Vagina (tissue), 2 donors: Measurements from ENCODE around the gene CEP170B. TPM values are rescaled to one million over a fixed set of nuclear protein-coding genes. Genes with fewer than 3 reads are reported as not detected.

ENCODE experiments used
- DNase-seq, 2 donors: peaks; one replicate each; pipeline ENCODE4 v3.0.0-alpha.2; 2017; ENCODE audit errors: extremely low spot score in 2 of 2
- H3K27ac ChIP-seq: fragments of 200-600 bp; sonication (generic); one replicate; pipeline ENCODE4 v1.5.1; 2019
- H3K27me3 ChIP-seq: fragments of 200-600 bp; sonication (generic); one replicate; pipeline ENCODE4 v1.5.1; 2019
- H3K36me3 ChIP-seq, 2 donors: fragments of 200-600 bp; sonication (generic); one replicate each; pipeline ENCODE4 v1.5.1; 2017 to 2019
- H3K4me1 ChIP-seq: fragments of 200-600 bp; sonication (generic); one replicate; pipeline ENCODE4 v1.5.1; 2019
- H3K4me3 ChIP-seq, 2 donors: fragments of 200-600 bp; sonication (generic); 1 replicate in 1 of 2; 2 replicates in 1 of 2; pipeline ENCODE4 v1.5.1; 2016 to 2019
- H3K9me3 ChIP-seq: fragments of 200-600 bp; sonication (generic); one replicate; pipeline ENCODE4 v1.5.1; 2019
- POLR2A ChIP-seq, 2 donors: fragments of 450-650 bp; IDR thresholded peaks; one replicate each; pipeline ENCODE4 v1.6.1; 2017; ENCODE audit warnings: antibody characterized with exemption in 2 of 2, mild to moderate bottlenecking in 2 of 2, moderate library complexity in 2 of 2
- POLR2AphosphoS5 ChIP-seq, 2 donors: sonication (generic); formaldehyde crosslinking; IDR thresholded peaks; one replicate each; pipeline ENCODE4 v1.9.0; 2017; ENCODE audit warnings: antibody characterized with exemption in 2 of 2, mild to moderate bottlenecking in 2 of 2, low read depth in 1 of 2; ENCODE audit not compliant: insufficient read depth in 1 of 2
- intact Hi-C: fragments of 100-400 bp; cut with DNase I; formaldehyde crosslinking; loops from one replicate; pipeline ENCODE4 v1.15.1; 2023
- total RNA-seq: library from RNA; depleted of rRNA; stranded (reverse); fragments of >200 nt; gene quantifications from one replicate; pipeline ENCODE4 v1.2.3, GENCODE V29; 2016
- TF ChIP-seq, protein P1 (sequence below), 3 experiments: fragments of 450-650 bp in 2 of 3; fragments of 200-600 bp in 1 of 3; sonication (generic) in 1 of 3; IDR thresholded peaks; one replicate each; pipeline ENCODE4 v1.5.1; 2017 to 2019; ENCODE audit warnings: antibody characterized with exemption in 3 of 3, mild to moderate bottlenecking in 2 of 3, moderate library complexity in 2 of 3

Gene CEP170B
- total RNA-seq, 1 donor from 2014 or later, result 17.9 TPM

GRCh38 chr14:104877066-104877805, 12.2 kb downstream of the CEP170B start:
- Histone ChIP-seq H3K27ac (no peak overlapping the region), H3K27me3 (no peaks in the 10 kb centered on the region), H3K36me3 (peaks cover 0 to 14% of the 10 kb centered on the region in 2 donors), H3K4me1 (peaks cover 24% of the 10 kb centered on the region), H3K4me3 (no peak overlapping the region), H3K9me3 (no peaks in the 10 kb centered on the region)
- DNase-seq, result no peak
- intact Hi-C loops, result no loop called here
- no peak for TF ChIP-seq POLR2A (IDR thresholded peaks at IDR 0.05)
- TF ChIP-seq, protein P1, sequence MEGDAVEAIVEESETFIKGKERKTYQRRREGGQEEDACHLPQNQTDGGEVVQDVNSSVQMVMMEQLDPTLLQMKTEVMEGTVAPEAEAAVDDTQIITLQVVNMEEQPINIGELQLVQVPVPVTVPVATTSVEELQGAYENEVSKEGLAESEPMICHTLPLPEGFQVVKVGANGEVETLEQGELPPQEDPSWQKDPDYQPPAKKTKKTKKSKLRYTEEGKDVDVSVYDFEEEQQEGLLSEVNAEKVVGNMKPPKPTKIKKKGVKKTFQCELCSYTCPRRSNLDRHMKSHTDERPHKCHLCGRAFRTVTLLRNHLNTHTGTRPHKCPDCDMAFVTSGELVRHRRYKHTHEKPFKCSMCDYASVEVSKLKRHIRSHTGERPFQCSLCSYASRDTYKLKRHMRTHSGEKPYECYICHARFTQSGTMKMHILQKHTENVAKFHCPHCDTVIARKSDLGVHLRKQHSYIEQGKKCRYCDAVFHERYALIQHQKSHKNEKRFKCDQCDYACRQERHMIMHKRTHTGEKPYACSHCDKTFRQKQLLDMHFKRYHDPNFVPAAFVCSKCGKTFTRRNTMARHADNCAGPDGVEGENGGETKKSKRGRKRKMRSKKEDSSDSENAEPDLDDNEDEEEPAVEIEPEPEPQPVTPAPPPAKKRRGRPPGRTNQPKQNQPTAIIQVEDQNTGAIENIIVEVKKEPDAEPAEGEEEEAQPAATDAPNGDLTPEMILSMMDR (IDR thresholded peaks at IDR 0.05), result no peak
- no peak for TF ChIP-seq POLR2AphosphoS5 (IDR thresholded peaks at IDR 0.05; ENCODE audit: insufficient read depth in 1 of 2, low read depth in 1 of 2)

DNA sequence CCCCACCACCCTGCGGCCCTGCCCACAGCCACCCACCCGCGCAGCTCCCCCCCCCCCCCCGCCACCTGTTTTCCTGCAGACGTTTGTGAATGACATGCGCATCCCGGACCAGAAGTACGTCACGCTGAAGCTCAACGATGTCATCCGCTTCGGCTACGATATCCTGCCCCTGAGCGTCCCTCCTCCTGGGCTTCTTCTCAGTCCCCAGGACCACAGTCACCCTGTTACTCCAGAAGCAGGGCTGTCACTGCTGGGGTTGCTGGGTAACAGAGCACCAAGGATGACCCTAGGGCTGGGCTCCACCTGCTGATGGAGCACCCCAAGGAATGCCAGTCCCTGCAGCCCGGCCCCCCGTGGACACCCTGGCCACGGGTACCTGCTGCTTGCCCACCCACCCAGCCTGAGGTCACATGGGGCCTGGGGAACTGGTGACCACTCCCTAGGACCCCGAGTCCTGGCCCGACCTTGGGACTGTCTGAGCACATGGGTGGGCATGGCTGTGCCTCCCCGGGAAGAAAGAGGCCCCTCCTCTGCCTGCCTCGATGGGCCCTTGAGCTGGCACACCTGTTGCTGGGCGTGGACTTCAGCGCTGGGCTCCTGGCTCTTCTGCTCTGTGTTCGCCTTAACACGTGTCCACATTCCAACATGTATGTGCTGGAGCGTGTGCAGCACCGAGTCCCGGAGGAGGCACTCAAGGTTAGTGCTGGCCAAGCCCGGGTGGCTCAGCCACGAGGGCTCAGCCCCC, 12.9 kb downstream of the CEP170B start:
- peaks cover 0 to 14% of the 10 kb centered on the region in 2 donors for H3K36me3 ChIP-seq
- intact Hi-C loops, result no loop called here
- no peak for TF ChIP-seq POLR2A (IDR thresholded peaks at IDR 0.05)
- TF ChIP-seq, protein P1 (IDR thresholded peaks at IDR 0.05), result no peak
- TF ChIP-seq POLR2AphosphoS5 (IDR thresholded peaks at IDR 0.05; ENCODE audit: insufficient read depth in 1 of 2, low read depth in 1 of 2), result no peak
- no peak overlapping the region for H3K27ac ChIP-seq
- no peak overlapping the region for H3K4me3 ChIP-seq
- no peaks in the 10 kb centered on the region for H3K9me3 ChIP-seq
- no peaks in the 10 kb centered on the region for H3K27me3 ChIP-seq
- no peak for DNase-seq
- peaks cover 17% of the 10 kb centered on the region for H3K4me1 ChIP-seq

DNA sequence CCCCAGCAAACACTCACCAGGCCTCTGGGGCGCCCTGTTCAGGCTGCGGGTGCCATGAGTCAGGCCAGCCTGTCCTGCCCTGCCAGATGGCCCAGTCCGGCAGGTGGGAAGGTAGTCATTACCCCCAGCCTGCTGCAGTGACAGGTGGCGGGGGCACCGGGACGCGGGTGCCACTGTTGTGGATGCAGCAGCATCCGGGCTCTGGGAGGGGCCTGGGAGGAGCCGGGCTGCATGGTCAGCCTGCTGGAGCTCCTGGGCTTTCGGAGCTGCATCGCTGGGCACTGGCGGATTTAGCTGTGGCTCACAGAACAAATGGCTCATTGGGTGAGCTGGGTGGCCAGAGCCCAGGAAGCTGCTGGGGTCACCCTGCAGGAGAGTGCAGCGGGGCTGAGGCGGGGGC, 13.5 kb downstream of the CEP170B start:
- intact Hi-C loops, result no loop called here

DNA sequence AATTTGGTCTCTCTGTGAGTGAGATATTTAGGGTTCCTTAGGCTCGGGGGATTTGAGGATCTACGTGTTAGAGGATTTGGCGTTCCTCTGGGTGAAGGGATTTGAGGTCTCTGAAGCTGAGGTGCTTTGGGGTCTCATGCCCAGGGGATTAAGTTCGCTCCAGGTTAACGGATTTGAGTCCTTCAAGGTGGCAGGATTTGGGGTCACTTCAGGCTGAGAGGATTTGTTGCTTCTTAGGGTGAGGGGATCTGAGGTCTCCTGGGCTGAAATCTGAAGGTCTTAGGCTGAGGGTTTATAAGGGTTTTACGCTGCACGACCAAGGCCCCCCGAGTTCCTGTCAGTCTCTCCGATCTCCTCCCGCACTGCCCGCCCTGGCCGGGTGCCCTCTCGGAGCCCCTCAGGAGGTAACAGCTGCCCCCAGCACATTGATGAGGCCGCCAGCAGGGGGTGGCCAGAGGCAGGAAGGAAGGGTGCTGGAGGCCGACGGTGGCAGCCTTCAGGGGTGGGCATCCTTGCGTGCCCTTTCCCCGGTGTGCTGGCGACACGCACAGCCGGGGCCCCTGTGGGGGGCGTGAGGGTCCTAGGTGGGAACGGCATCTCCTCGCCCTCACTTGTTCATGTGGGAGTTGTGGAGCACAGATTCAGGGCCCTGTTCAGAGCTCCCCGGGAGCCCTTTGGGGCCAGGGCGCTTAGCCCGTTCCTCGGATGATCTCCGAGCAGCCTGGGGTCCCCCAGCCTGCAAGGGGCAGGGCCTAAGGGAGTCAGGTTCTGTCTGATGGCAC, 14.3 kb downstream of the CEP170B start:
- H3K36me3 ChIP-seq, result peaks cover 0 to 24% of the 10 kb centered on the region in 2 donors
- intact Hi-C loops, result no loop called here
- peaks cover 6% of the 10 kb centered on the region for H3K4me1 ChIP-seq
- H3K27ac ChIP-seq, result no peak overlapping the region
- TF ChIP-seq POLR2AphosphoS5 (IDR thresholded peaks at IDR 0.05; ENCODE audit: insufficient read depth in 1 of 2, low read depth in 1 of 2) (no peak), POLR2A (IDR thresholded peaks at IDR 0.05) (no peak)
- TF ChIP-seq, protein P1 (IDR thresholded peaks at IDR 0.05), result no peak
- no peak overlapping the region for H3K4me3 ChIP-seq
- no peaks in the 10 kb centered on the region for H3K27me3 ChIP-seq
- no peak for DNase-seq
- H3K9me3 ChIP-seq, result no peaks in the 10 kb centered on the region

More for the DNA sequence above, 13.5 kb downstream of the CEP170B start:
- Histone ChIP-seq H3K4me3 (no peak overlapping the region), H3K9me3 (no peaks in the 10 kb centered on the region), H3K27me3 (no peaks in the 10 kb centered on the region), H3K36me3 (peaks cover 0 to 17% of the 10 kb centered on the region in 2 donors), H3K27ac (no peak overlapping the region), H3K4me1 (peaks cover 11% of the 10 kb centered on the region)
- TF ChIP-seq POLR2AphosphoS5 (IDR thresholded peaks at IDR 0.05; ENCODE audit: insufficient read depth in 1 of 2, low read depth in 1 of 2) (peak in 1 of 2 donors; percentile 37), POLR2A (IDR thresholded peaks at IDR 0.05) (no peak)
- TF ChIP-seq, protein P1 (IDR thresholded peaks at IDR 0.05), result no peak
- DNase-seq, result no peak
